ENCODE results near the gene KCNQ1OT1.

KCNQ1OT1 gene

DNA sequence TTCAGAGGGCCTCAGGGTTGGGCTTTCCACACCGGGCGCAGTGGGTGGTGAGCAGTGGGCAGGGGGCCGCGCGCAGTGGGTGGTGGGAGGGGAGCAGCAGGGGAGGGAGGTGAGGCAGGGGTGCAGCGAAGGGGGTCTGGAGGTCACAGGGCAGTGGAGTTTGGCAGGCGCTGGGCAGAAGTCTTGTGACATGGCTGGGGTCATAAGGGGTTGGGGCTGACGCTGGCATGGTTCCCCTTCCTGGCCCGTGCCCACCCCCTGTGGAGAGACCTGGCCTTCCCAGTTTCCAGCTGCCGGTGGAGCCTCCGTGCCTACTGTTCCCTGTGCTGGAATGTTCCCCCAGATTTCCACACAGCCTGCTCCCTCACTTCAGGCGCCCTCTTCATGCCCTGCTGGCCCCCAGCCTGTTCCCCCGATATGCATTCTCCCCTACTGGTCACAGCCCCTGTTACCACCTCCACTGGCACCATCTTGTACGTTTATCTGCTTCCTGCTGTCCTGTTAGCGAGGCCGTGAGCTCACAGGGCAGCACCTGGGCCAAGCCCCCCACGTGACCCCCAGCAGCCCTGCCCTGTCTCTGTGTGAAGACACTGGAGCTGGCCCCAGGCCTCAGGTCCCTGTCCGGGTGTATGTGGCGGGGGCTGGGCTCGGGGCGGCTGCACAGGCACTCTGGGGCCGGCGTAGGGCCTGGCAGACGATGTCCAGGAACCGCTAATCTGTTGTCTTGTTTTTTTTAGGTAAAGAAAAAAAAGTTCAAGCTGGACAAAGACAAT, 111.6 kb downstream of the KCNQ1OT1 start:
- Histone ChIP-seq H3K9me3 (ENCODE audit: control insufficient read depth, insufficient read depth, low read length) (no peaks in the 10 kb centered on the region), H3K36me3 (ENCODE audit: insufficient read depth, low read length) (no peaks in the 10 kb centered on the region), H3K4me1 (ENCODE audit: insufficient read depth, low read length) (no peaks in the 10 kb centered on the region), H3K9ac (ENCODE audit: low read depth, low read length) (no peak overlapping the region)

DNA sequence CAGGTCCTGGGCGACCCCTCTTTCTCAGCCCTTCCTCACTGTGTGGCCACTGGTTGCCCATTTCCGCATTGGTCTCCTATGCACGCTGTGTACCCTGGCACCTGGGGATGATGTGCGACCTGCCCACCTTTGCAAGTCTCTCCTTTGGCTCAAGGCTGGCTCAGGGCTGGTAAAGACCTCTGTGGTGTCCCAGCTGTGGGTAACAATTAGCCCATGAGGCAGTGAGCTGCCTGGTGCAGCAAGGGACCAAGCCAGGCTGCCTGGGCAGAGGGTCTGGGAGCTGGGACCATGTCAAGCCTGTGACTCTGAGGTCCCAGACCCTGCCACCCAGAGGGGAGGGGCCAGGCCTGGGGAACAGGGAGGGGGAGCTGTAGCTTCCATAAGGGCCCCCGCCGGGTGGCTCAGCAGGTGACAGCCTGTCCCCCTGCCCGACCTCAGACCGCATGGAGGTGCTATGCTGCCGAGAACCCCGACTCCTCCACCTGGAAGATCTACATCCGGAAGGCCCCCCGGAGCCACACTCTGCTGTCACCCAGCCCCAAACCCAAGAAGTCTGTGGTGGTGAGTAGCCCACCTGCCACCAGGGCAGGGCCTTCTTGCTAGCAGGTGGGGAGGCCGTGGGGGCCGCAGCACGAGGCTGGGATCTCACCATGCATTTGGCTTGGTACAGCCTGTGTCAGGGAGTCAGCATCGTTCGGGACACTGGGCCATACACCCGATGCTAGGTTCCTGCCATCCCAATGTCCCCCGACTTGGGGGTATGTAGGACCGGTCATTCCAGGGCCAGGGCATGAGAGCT, 112.5 kb downstream of the KCNQ1OT1 start:
- Histone ChIP-seq H3K36me3 (ENCODE audit: insufficient read depth, low read length) (no peaks in the 10 kb centered on the region), H3K4me1 (ENCODE audit: insufficient read depth, low read length) (peaks cover 4% of the 10 kb centered on the region; the same call in 1 of the 2 replicates), H3K9me3 (ENCODE audit: control insufficient read depth, insufficient read depth, low read length) (no peaks in the 10 kb centered on the region), H3K9ac (ENCODE audit: low read depth, low read length) (no peak overlapping the region)

DNA sequence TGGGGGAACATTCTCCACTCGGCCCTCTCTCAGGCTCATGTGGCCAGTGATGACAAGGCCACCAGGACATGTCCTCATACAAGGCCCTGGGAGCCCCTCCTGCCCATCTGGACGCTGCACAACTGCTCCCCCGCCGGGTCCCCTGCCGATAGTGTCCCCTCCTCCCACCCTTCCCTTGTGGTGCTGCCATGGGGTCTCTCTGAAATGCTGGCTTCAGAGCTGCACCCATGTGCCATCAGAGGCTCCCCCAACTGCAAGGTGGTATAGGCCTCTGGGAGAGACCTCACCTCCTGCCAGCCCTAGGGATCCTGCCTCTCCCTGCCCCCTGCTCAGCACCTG, 113.0 kb downstream of the KCNQ1OT1 start:
- H3K9me3 ChIP-seq (ENCODE audit: control insufficient read depth, insufficient read depth, low read length) = no peaks in the 10 kb centered on the region
- H3K4me1 ChIP-seq (ENCODE audit: insufficient read depth, low read length) = peaks cover 6% of the 10 kb centered on the region; the same call in 1 of the 2 replicates
- no peak overlapping the region for H3K9ac ChIP-seq (ENCODE audit: low read depth, low read length)
- no peaks in the 10 kb centered on the region for H3K36me3 ChIP-seq (ENCODE audit: insufficient read depth, low read length)

DNA sequence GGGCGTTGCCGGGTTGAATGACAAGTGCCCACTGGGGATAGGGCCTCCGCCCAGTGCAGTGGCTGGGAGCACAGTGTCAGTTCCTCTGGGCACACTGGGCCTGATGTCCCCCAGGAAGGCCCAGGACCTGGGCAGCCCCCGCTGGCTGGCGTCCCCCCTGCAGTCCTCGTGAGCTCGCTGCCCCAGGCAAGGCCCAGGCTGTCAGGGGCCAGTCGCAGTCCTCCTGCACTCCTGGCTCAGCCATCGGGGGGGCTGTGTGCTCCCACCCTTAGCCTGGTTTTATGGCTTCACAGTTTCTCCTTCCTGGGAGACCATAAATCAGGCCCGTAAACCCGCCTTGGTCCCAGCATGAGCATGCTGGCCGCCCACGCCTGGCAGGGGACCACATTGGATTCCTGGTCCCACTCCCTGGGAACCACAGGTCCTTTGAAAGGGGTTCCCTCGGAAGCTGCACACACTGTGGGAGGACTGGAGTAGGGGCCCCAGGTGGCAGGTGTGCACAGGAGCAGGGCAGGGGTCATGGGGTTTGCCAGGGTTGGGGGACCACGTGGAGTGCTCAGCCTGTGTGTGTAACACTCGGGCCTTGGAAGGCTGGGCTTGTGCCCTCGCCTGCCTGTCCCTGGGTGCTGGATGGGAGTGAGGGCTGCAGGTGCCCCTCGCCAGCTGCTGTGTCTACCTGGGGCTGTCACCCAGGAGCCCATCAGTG, 113.6 kb downstream of the KCNQ1OT1 start:
- peaks cover 6% of the 10 kb centered on the region; the same call in 1 of the 2 replicates for H3K4me1 ChIP-seq (ENCODE audit: insufficient read depth, low read length)
- no peak overlapping the region for H3K9ac ChIP-seq (ENCODE audit: low read depth, low read length)
- H3K36me3 ChIP-seq (ENCODE audit: insufficient read depth, low read length) = no peaks in the 10 kb centered on the region
- no peaks in the 10 kb centered on the region for H3K9me3 ChIP-seq (ENCODE audit: control insufficient read depth, insufficient read depth, low read length)

DNA sequence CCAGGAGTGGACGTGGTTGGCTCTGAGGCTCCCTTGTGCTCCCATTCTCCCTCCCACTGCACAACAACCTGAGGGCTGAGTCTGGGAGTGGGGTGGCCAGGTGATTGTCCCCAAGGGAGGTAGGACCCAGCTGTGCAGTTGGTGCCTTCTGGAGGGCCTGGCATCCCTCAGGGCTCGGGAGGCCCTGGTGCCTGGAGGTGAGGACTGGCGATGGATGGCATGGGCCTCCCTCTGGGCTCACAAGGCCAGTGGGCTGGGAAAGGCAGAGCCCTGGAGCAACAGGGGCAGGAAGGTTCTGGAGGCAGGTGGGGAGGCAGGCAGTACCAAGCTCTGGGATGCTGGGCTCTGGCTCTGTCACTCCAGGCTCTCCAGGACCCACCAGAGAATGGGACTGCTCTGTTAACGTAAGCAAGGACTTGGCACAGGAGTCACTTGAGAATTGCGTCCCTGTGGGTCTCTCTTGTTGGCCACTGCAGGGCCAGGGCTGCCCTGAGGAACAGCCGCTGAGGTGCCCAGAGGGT, 114.2 kb downstream of the KCNQ1OT1 start:
- Histone ChIP-seq H3K36me3 (ENCODE audit: insufficient read depth, low read length) (no peaks in the 10 kb centered on the region), H3K4me1 (ENCODE audit: insufficient read depth, low read length) (peaks cover 6% of the 10 kb centered on the region; the same call in 1 of the 2 replicates), H3K9ac (ENCODE audit: low read depth, low read length) (no peak overlapping the region), H3K9me3 (ENCODE audit: control insufficient read depth, insufficient read depth, low read length) (no peaks in the 10 kb centered on the region)

DNA sequence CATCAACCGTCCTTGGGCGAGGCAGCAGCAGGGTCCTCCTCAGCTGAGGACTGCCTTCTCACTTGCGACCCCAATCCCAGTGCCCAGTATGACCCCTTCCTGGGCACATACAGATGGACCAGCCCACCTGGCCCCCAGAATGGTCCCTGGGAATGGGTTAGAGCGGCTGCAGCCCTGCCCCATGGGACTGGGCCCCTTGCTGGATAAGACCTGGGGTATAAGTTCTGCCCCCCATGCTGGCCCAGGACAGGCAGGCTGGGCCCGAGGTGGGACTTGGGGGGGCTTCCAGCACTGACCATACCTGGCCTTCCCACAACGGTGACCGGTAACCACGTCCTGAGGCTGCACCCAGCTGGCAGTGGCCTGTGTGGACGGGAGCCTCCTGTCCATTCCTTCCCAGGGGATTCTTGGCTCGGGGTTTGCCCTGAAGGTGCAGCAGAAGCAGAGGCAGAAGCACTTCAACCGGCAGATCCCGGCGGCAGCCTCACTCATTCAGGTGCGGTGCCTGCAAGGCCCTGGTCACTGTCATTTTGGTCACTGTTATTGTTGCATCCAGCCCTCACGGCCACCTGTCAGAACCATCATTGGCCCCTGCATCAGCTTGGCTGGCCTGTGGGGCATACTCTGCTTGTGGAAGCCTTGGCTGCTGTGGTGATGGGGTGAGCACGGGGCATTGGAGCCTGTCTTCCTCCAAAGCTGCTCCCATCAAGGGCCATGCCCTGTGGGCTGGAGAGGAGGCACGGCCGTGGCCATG, 114.8 kb downstream of the KCNQ1OT1 start:
- Histone ChIP-seq H3K4me1 (ENCODE audit: insufficient read depth, low read length) (peaks cover 6% of the 10 kb centered on the region; the same call in 1 of the 2 replicates), H3K9ac (ENCODE audit: low read depth, low read length) (no peak overlapping the region), H3K36me3 (ENCODE audit: insufficient read depth, low read length) (no peaks in the 10 kb centered on the region), H3K9me3 (ENCODE audit: control insufficient read depth, insufficient read depth, low read length) (no peaks in the 10 kb centered on the region)

DNA sequence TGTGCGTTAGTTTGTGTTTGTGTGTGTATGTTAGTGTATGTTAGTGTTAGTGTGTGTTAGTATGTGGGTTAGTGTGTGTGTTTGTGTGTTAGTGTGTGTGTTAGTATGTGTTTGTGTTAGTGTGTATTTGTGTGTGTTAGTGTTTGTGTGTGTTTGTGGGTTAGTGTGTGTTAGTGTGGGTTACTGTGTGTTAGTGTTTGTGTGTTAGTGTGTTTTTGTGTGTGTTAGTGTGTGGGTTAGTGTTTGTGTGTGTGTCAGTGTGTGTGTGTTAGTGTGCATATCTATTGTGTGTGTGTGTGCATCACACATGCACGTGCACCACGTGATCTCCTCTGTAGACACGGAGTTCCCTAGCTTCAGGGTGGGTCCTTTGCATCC, 115.4 kb downstream of the KCNQ1OT1 start:
- Histone ChIP-seq H3K9ac (ENCODE audit: low read depth, low read length) (no peak overlapping the region), H3K36me3 (ENCODE audit: insufficient read depth, low read length) (no peaks in the 10 kb centered on the region), H3K4me1 (ENCODE audit: insufficient read depth, low read length) (peaks cover 6% of the 10 kb centered on the region; the same call in 1 of the 2 replicates), H3K9me3 (ENCODE audit: control insufficient read depth, insufficient read depth, low read length) (no peaks in the 10 kb centered on the region)

DNA sequence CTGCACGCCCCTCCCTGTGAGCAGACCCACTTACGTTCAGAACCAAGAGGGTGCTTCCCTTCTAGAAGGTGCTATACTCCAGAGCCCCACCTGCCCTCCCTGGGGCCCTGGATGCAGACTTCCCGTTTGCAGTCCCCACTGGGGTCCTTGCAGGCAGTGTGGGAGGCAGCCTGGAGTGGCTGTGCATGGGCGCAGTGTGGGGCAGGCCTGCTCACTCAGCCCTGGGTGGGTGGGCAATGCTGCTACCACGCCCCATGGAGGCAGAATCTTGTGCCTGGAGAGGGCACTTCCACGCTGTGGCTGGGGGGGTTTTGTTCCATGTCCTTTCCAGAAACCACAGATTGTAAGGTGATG, 116.2 kb downstream of the KCNQ1OT1 start:
- Histone ChIP-seq H3K4me1 (ENCODE audit: insufficient read depth, low read length) (peaks cover 6% of the 10 kb centered on the region; the same call in 1 of the 2 replicates), H3K36me3 (ENCODE audit: insufficient read depth, low read length) (no peaks in the 10 kb centered on the region), H3K9ac (ENCODE audit: low read depth, low read length) (no peak overlapping the region), H3K9me3 (ENCODE audit: control insufficient read depth, insufficient read depth, low read length) (no peaks in the 10 kb centered on the region)

DNA sequence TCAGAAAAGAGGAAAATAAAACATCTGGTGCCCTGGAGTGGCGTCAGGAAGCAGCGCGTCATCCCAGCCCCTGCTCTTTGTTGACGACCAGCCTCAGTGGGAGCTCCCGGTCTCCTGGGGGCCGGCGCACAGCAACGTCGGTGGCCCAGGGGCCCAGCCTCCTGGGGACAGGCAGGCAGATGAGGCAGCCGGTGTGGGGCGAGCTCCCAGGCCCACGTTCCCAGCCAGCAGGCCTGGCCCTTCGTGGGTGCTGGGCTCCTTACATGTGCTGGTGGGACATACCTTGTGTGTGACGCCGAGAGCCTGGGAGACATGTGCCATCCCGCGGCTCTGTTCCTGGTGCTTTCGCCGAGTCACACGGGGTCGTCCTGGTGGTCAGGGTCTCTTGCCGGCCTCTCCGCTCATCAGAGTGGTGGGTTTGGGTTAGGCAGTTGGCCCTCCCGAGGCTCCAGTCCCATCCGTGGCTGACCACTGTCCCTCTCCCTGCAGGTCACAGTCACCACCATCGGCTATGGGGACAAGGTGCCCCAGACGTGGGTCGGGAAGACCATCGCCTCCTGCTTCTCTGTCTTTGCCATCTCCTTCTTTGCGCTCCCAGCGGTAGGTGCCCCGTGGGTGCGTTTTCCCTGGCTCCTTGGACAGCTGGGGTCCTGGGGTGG, 116.7 kb downstream of the KCNQ1OT1 start:
- Histone ChIP-seq H3K4me1 (ENCODE audit: insufficient read depth, low read length) (peaks cover 6% of the 10 kb centered on the region; the same call in 1 of the 2 replicates), H3K9ac (ENCODE audit: low read depth, low read length) (no peak overlapping the region), H3K36me3 (ENCODE audit: insufficient read depth, low read length) (no peaks in the 10 kb centered on the region), H3K9me3 (ENCODE audit: control insufficient read depth, insufficient read depth, low read length) (no peaks in the 10 kb centered on the region)

DNA sequence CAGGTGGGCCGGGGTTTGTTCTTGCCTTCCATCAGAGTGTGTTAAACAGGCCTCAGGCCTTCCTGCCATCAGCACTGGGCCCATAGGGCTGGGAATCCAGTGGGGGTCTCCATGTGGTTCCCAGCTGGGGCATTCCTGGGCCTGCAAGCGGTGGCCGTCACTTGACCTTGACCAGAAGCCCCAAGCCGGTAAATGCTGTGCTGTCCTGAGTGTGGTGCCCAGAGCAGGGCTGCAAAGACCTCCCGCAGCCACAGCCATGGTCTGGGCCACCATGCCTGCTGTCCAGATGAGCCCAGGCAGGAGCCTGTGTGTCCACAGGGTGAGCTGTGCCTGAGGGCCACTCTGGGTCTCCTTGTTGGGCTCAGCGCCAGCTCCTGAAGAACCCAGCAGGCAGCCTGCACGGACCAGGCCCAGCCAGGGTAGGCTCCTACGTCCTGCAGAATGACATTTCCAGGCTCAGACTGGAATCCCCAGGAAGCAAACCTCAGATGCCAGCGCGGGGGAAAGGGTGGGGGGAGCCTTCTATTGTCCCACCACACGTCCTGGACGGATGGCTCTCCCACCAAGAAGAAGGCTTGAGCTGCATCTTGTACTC, 117.3 kb downstream of the KCNQ1OT1 start:
- no peak overlapping the region for H3K9ac ChIP-seq (ENCODE audit: low read depth, low read length)
- no peaks in the 10 kb centered on the region for H3K9me3 ChIP-seq (ENCODE audit: control insufficient read depth, insufficient read depth, low read length)
- peaks cover 6% of the 10 kb centered on the region; the same call in 1 of the 2 replicates for H3K4me1 ChIP-seq (ENCODE audit: insufficient read depth, low read length)
- H3K36me3 ChIP-seq (ENCODE audit: insufficient read depth, low read length) = no peaks in the 10 kb centered on the region

DNA sequence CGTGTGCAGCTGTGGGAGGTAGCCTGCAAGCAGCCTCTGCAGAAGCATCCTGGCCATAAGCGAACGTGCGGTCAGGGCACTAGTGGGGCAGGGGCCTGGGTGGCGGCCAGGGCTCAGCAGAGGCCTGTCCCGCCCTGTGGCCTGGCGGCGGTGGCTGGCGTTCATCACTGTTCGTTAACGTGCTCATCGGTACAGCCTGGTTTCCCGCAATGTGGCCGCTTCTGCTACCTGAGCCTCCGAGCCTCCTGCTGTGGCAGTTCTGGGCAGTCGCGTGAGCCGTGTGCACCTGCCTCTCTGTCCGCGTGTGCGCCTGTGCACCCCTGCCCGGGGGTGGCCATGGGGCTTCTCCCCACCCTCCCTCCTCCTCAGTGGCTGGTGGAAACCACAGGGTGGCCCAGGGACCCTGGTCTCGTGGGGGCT, 117.9 kb downstream of the KCNQ1OT1 start:
- Histone ChIP-seq H3K9me3 (ENCODE audit: control insufficient read depth, insufficient read depth, low read length) (no peaks in the 10 kb centered on the region), H3K4me1 (ENCODE audit: insufficient read depth, low read length) (peaks cover 6% of the 10 kb centered on the region; the same call in 1 of the 2 replicates), H3K36me3 (ENCODE audit: insufficient read depth, low read length) (no peaks in the 10 kb centered on the region), H3K9ac (ENCODE audit: low read depth, low read length) (no peak overlapping the region)

DNA sequence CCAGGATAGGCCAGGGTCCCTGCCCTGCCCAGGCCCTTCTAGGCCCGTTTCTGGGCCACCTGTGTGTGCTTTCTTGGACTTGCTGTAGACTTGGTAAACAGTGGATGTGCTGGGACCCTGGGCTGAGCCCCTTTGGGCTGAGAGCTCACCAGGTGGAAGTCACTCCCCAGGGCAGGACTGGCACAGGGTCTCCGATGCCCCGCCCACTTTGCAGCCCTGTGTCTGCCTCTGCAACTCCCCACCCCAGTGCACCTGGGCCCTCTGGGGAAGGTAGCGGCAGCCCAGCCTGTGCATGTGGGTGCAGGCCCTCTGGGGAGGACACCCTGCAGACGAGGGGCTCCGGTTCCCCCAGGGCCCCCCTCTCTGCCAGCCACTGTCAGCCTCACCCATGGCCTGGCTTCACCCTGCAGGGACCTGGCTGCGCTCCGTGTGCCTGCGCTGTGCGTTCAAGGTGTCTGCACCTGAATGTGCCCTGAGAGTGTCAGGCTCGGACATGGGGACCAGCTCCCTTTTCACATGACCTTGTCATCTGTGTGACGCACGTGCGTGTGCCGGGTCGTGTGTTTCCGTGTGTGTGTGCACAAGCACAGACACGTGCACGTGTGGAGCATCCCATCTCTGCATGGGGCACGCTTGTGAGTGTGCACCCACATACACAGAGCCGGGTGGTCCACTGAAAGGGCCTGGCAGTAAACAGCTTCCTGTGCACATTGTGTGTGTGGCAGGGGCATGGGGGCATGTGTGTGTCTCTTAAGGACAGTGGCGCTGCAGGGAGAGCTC, 118.5 kb downstream of the KCNQ1OT1 start:
- Histone ChIP-seq H3K9ac (ENCODE audit: low read depth, low read length) (no peak overlapping the region), H3K4me1 (ENCODE audit: insufficient read depth, low read length) (peaks cover 6% of the 10 kb centered on the region; the same call in 1 of the 2 replicates), H3K36me3 (ENCODE audit: insufficient read depth, low read length) (no peaks in the 10 kb centered on the region), H3K9me3 (ENCODE audit: control insufficient read depth, insufficient read depth, low read length) (no peaks in the 10 kb centered on the region)

Data from ES-I3 (cell line).